Nephron progenitor cell (in vitro differentiated cells): ENCODE results near the gene GINS2.

Source experiments
- DNase-seq: peaks from one replicate; pipeline ENCODE4 v3.0.0; 2021
- H3K27ac Mint-ChIP-seq: 2 replicates; pipeline ENCODE4 v1.8.0; 2021; ENCODE audit warnings: mild to moderate bottlenecking, moderate library complexity, mixed read lengths
- H3K27me3 Mint-ChIP-seq: 2 replicates; pipeline ENCODE4 v1.8.0; 2021; ENCODE audit warnings: mild to moderate bottlenecking, low read depth, mixed read lengths; ENCODE audit not compliant: poor library complexity
- H3K36me3 Mint-ChIP-seq: 2 replicates; pipeline ENCODE4 v1.8.0; 2021; ENCODE audit warnings: low read depth, mixed read lengths
- H3K4me1 Mint-ChIP-seq: 2 replicates; pipeline ENCODE4 v1.8.0; 2021; ENCODE audit warnings: mixed read lengths
- H3K4me3 Mint-ChIP-seq: 2 replicates; pipeline ENCODE4 v1.8.0; 2021; ENCODE audit warnings: mild to moderate bottlenecking, moderate library complexity, mixed read lengths
- H3K9me3 Mint-ChIP-seq: 2 replicates; pipeline ENCODE4 v1.8.0; 2021; ENCODE audit warnings: mild to moderate bottlenecking, moderate library complexity, mixed read lengths
- TF ChIP-seq, protein P1 (sequence below): fragments of 200-600 bp; sonication (generic); IDR thresholded peaks from 2 replicates; pipeline ENCODE4 v1.5.0; 2021; ENCODE audit warnings: antibody characterized with exemption

The GINS2 gene

GRCh38 chr16:85627526-85628264 is 61.1 kb downstream of the GINS2 start:
- H3K27ac Mint-ChIP-seq, result no peak overlapping the region

GRCh38 chr16:85627089-85627488 is 61.7 kb downstream of the GINS2 start:
- Mint-ChIP-seq H3K27me3 (peaks cover 43% of the 10 kb centered on the region), H3K27ac (no peak overlapping the region)

More at GRCh38 chr16:85627526-85628264, 61.1 kb downstream of the GINS2 start:
- Mint-ChIP-seq H3K4me3 (no peak overlapping the region), H3K4me1 (peaks cover 45% of the 10 kb centered on the region), H3K9me3 (peaks cover 16% of the 10 kb centered on the region), H3K36me3 (peaks cover 24% of the 10 kb centered on the region), H3K27me3 (peaks cover 37% of the 10 kb centered on the region)
- no peak for DNase-seq
- TF ChIP-seq, protein P1, sequence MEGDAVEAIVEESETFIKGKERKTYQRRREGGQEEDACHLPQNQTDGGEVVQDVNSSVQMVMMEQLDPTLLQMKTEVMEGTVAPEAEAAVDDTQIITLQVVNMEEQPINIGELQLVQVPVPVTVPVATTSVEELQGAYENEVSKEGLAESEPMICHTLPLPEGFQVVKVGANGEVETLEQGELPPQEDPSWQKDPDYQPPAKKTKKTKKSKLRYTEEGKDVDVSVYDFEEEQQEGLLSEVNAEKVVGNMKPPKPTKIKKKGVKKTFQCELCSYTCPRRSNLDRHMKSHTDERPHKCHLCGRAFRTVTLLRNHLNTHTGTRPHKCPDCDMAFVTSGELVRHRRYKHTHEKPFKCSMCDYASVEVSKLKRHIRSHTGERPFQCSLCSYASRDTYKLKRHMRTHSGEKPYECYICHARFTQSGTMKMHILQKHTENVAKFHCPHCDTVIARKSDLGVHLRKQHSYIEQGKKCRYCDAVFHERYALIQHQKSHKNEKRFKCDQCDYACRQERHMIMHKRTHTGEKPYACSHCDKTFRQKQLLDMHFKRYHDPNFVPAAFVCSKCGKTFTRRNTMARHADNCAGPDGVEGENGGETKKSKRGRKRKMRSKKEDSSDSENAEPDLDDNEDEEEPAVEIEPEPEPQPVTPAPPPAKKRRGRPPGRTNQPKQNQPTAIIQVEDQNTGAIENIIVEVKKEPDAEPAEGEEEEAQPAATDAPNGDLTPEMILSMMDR, result no peak

More at GRCh38 chr16:85627089-85627488, 61.7 kb downstream of the GINS2 start:
- Mint-ChIP-seq H3K9me3 (peaks cover 16% of the 10 kb centered on the region), H3K4me3 (no peak overlapping the region), H3K36me3 (peaks cover 24% of the 10 kb centered on the region), H3K4me1 (peaks cover 47% of the 10 kb centered on the region)
- TF ChIP-seq, protein P1, result no peak
- no peak for DNase-seq
